Endothelial cell of umbilical vein (primary cell): Measurements from ENCODE around the gene MYO18A.

Experiments
- EZH2 ChIP-seq: IDR thresholded peaks from 2 replicates; pipeline ENCODE4 v1.6.1; 2012; ENCODE audit warnings: borderline replicate concordance, low read depth, mild to moderate bottlenecking, moderate library complexity, low read length, inconsistent platforms; ENCODE audit not compliant: severe bottlenecking
- FOS ChIP-seq: IDR thresholded peaks from 2 replicates; pipeline ENCODE4 v1.6.1; 2011; ENCODE audit warnings: mild to moderate bottlenecking, low read length, moderate library complexity, borderline replicate concordance; ENCODE audit not compliant: insufficient read depth
- GATA2 ChIP-seq: IDR thresholded peaks from 2 replicates; pipeline ENCODE4 v1.7.0; 2011; ENCODE audit warnings: low read depth, mild to moderate bottlenecking, moderate library complexity, mixed read lengths, low read length; ENCODE audit not compliant: insufficient read length, insufficient read depth
- JUN ChIP-seq: IDR thresholded peaks from 2 replicates; pipeline ENCODE4 v1.6.1; 2011; ENCODE audit warnings: borderline replicate concordance, low read depth; ENCODE audit not compliant: insufficient read length, insufficient read depth
- MYC ChIP-seq: IDR thresholded peaks from one replicate; pipeline ENCODE4 v1.6.1; 2011; ENCODE audit warnings: mild to moderate bottlenecking, low read depth, low read length
- POLR2A ChIP-seq: IDR thresholded peaks from 2 replicates; pipeline ENCODE4 v1.6.1; 2012; ENCODE audit warnings: low read depth, mild to moderate bottlenecking, control low read depth, low read length
- POLR2AphosphoS5 ChIP-seq: IDR thresholded peaks from 2 replicates; pipeline ENCODE4 v1.6.1; 2012; ENCODE audit warnings: low read depth, mild to moderate bottlenecking, control low read depth, low read length, moderate library complexity; ENCODE audit not compliant: insufficient read depth
- TF ChIP-seq, protein P1 (sequence below), 2 donors: IDR thresholded peaks; 1 replicate in 1 of 2; 2 replicates in 1 of 2; pipeline ENCODE4 v1.5.1; 2011; ENCODE audit warnings: low read length in 2 of 2, mild to moderate bottlenecking in 2 of 2, moderate library complexity in 2 of 2, control low read depth in 1 of 2, inconsistent platforms in 1 of 2, low read depth in 1 of 2; ENCODE audit not compliant: insufficient read depth in 1 of 2; ENCODE audit errors: extremely low read depth in 1 of 2
- TF ChIP-seq, protein P2 (sequence below): IDR thresholded peaks from 2 replicates; pipeline ENCODE4 v1.6.1; 2011; ENCODE audit not compliant: insufficient read depth, insufficient read length

GRCh38 chr17:29095439-29095838, 84.8 kb downstream of the MYO18A start:
- TF ChIP-seq, protein P1, sequence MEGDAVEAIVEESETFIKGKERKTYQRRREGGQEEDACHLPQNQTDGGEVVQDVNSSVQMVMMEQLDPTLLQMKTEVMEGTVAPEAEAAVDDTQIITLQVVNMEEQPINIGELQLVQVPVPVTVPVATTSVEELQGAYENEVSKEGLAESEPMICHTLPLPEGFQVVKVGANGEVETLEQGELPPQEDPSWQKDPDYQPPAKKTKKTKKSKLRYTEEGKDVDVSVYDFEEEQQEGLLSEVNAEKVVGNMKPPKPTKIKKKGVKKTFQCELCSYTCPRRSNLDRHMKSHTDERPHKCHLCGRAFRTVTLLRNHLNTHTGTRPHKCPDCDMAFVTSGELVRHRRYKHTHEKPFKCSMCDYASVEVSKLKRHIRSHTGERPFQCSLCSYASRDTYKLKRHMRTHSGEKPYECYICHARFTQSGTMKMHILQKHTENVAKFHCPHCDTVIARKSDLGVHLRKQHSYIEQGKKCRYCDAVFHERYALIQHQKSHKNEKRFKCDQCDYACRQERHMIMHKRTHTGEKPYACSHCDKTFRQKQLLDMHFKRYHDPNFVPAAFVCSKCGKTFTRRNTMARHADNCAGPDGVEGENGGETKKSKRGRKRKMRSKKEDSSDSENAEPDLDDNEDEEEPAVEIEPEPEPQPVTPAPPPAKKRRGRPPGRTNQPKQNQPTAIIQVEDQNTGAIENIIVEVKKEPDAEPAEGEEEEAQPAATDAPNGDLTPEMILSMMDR (IDR thresholded peaks at IDR 0.05; ENCODE audit: extremely low read depth in 1 of 2, insufficient read depth in 1 of 2, low read depth in 1 of 2, low read length in 2 of 2): no peak
- TF ChIP-seq POLR2AphosphoS5 (no peak), FOS (no peak), POLR2A (no peak), GATA2 (no peak), MYC (no peak), JUN (no peak), EZH2 (no peak)
- TF ChIP-seq, protein P2, sequence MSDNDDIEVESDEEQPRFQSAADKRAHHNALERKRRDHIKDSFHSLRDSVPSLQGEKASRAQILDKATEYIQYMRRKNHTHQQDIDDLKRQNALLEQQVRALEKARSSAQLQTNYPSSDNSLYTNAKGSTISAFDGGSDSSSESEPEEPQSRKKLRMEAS: no peak
